KMS-11 (cell line): ENCODE data around the gene MARCHF10.
"Not testable (repeated sequence)": the region's sequence is repeated elsewhere in the genome, so short reads cannot be mapped to it uniquely, and the experiment has no call there.

ENCODE experiments used
- H2AFZ ChIP-seq: fragments of 200-600 bp; sonication (generic); 2 replicates; pipeline ENCODE4 v1.6.1; 2016; ENCODE audit warnings: antibody characterized with exemption, mixed run types, low read depth
- H3K27ac ChIP-seq: fragments of 200-600 bp; sonication (generic); 2 replicates; pipeline ENCODE4 v1.6.1; 2016; ENCODE audit warnings: mild to moderate bottlenecking, mixed run types
- H3K27me3 ChIP-seq: fragments of 200-600 bp; sonication (generic); 2 replicates; pipeline ENCODE4 v1.6.1; 2017; ENCODE audit warnings: mild to moderate bottlenecking, low read depth, mixed run types, moderate library complexity; ENCODE audit not compliant: insufficient read depth
- H3K36me3 ChIP-seq: fragments of 200-600 bp; sonication (generic); 2 replicates; pipeline ENCODE4 v1.6.1; 2017; ENCODE audit warnings: mild to moderate bottlenecking, mixed run types; ENCODE audit not compliant: insufficient read depth
- H3K4me1 ChIP-seq: fragments of 200-600 bp; sonication (generic); 2 replicates; pipeline ENCODE4 v1.6.1; 2016; ENCODE audit warnings: mild to moderate bottlenecking, low read depth, mixed run types; ENCODE audit not compliant: poor library complexity, severe bottlenecking
- H3K4me2 ChIP-seq: fragments of 200-600 bp; sonication (generic); 2 replicates; pipeline ENCODE4 v1.7.0; 2016; ENCODE audit warnings: mild to moderate bottlenecking, mixed run types
- H3K4me3 ChIP-seq: fragments of 200-600 bp; sonication (generic); IDR thresholded peaks from 2 replicates; pipeline ENCODE4 v1.6.1; 2017; ENCODE audit warnings: low read depth, low read length, mixed read lengths; ENCODE audit not compliant: insufficient read depth
- H3K79me2 ChIP-seq: fragments of 200-600 bp; sonication (generic); 2 replicates; pipeline ENCODE4 v1.6.1; 2016; ENCODE audit warnings: low read depth, mixed run types; ENCODE audit not compliant: insufficient read depth
- H3K9ac ChIP-seq: fragments of 200-600 bp; sonication (generic); 2 replicates; pipeline ENCODE4 v1.6.1; 2016; ENCODE audit warnings: mild to moderate bottlenecking, mixed run types
- H4K20me1 ChIP-seq: fragments of 200-600 bp; sonication (generic); 2 replicates; pipeline ENCODE4 v1.6.1; 2016; ENCODE audit warnings: mild to moderate bottlenecking, mixed run types; ENCODE audit not compliant: insufficient read depth
- TF ChIP-seq, protein P1 (sequence below): fragments of 200-600 bp; sonication (generic); conservative IDR thresholded peaks from 2 replicates; pipeline ENCODE4 v1.6.1; 2017; ENCODE audit warnings: low read depth, mild to moderate bottlenecking, antibody characterized with exemption, low read length, moderate library complexity, mixed read lengths

Gene MARCHF10

DNA sequence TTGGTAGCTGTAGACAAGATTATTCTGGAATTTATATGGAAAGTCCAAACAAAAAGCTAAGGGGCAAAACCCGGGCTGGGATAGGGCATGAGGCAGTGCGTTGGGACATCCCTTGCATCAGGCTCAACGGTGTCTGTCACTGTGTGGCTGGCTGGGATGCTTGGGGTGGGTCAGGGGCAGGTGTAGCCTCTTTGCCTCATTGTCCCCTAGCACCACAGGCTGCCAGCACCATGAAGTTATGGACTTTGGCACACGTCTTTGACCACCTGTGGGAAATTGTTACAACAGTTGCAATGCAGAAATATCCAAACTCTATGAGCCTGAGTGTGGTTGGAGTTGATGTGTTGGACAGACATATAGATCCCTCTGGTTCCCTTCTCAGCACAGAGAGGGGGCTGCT is 32.8 kb upstream of the MARCHF10 start:
- Histone ChIP-seq H3K27me3 (no peaks in the 10 kb centered on the region), H3K4me2 (no peak overlapping the region), H3K9ac (no peak overlapping the region), H2AFZ (no peak overlapping the region), H3K36me3 (no peaks in the 10 kb centered on the region), H4K20me1 (no peaks in the 10 kb centered on the region), H3K79me2 (no peaks in the 10 kb centered on the region), H3K27ac (no peak overlapping the region), H3K4me1 (no peaks in the 10 kb centered on the region), H3K4me3 (no peak overlapping the region)
- TF ChIP-seq, protein P1, sequence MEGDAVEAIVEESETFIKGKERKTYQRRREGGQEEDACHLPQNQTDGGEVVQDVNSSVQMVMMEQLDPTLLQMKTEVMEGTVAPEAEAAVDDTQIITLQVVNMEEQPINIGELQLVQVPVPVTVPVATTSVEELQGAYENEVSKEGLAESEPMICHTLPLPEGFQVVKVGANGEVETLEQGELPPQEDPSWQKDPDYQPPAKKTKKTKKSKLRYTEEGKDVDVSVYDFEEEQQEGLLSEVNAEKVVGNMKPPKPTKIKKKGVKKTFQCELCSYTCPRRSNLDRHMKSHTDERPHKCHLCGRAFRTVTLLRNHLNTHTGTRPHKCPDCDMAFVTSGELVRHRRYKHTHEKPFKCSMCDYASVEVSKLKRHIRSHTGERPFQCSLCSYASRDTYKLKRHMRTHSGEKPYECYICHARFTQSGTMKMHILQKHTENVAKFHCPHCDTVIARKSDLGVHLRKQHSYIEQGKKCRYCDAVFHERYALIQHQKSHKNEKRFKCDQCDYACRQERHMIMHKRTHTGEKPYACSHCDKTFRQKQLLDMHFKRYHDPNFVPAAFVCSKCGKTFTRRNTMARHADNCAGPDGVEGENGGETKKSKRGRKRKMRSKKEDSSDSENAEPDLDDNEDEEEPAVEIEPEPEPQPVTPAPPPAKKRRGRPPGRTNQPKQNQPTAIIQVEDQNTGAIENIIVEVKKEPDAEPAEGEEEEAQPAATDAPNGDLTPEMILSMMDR, result no peak

DNA sequence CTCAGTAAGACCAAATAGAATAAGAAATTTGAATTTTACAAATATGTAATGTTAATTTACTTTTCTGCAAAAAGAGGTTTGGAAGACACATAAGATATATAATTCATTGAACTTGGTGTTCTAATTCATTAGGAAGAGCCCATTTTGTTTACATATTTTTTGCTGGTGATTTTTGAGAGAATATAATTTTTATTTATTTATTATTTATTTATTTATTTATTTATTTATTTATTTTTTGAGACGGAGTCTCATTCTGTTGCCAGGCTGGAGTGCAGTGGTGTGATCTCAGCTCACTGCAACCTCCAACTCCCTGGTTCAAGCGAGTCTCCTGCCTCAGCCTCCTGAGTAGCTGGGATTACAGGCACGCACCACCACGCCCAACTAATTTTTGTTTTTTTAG is 25.7 kb upstream of the MARCHF10 start:
- H3K4me3 ChIP-seq, H3K27ac ChIP-seq, H4K20me1 ChIP-seq: not testable (repeated sequence)

DNA sequence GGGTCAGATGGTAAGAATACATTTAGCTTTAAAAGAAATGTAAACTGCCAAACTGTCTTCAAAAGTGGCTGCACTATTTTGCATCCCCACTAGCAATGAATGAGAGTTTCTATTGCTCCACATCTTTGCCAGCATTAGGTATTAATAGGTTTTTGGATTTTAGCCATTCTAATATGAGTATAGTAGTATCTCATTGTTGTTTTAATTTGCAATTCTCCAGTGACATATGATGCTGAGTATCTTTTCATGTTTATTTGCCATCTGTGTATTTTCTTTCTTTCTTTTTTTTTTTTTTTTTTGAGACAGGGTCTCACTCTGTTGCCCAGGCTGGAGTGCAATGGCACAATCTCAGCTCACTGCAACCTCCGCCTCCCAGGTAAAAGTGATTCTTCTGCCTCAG is 24.3 kb upstream of the MARCHF10 start:
- Histone ChIP-seq H2AFZ (no peak overlapping the region), H3K4me1 (no peaks in the 10 kb centered on the region), H3K4me3 (no peak overlapping the region), H3K27me3 (no peaks in the 10 kb centered on the region), H3K4me2 (no peak overlapping the region), H3K36me3 (no peaks in the 10 kb centered on the region), H3K9ac (no peak overlapping the region), H3K79me2 (no peaks in the 10 kb centered on the region), H4K20me1 (no peaks in the 10 kb centered on the region), H3K27ac (no peak overlapping the region)
- TF ChIP-seq, protein P1, result no peak

More for the DNA sequence above, 25.7 kb upstream of the MARCHF10 start:
- not testable (repeated sequence) for H3K4me2 ChIP-seq, H3K36me3 ChIP-seq, H3K9ac ChIP-seq, H3K27me3 ChIP-seq, H3K4me1 ChIP-seq, H2AFZ ChIP-seq, H3K79me2 ChIP-seq

DNA sequence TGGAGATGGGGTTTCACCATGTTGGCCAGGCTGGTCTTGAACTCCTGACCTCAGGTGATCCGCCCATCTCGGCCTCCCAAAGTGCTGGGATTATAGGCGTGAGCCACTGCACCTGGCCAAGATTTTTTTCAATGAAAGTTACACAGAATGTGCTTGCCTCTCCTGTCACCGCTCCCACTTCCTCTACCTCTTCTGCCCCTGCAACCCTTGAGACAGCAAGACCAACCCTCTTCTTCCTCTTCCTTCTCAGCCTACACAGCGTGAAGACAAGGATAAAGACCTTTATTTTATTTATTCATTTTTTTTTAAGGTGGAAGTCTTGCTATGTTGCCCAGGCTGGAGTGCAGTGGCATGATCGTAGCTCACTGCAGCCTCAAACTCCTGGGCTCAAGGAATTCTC is 23.0 kb upstream of the MARCHF10 start:
- not testable (repeated sequence) for H4K20me1 ChIP-seq, H3K27me3 ChIP-seq, H3K79me2 ChIP-seq, H3K4me3 ChIP-seq, H3K4me1 ChIP-seq, H3K36me3 ChIP-seq, H3K4me2 ChIP-seq, H3K27ac ChIP-seq, H3K9ac ChIP-seq, H2AFZ ChIP-seq

DNA sequence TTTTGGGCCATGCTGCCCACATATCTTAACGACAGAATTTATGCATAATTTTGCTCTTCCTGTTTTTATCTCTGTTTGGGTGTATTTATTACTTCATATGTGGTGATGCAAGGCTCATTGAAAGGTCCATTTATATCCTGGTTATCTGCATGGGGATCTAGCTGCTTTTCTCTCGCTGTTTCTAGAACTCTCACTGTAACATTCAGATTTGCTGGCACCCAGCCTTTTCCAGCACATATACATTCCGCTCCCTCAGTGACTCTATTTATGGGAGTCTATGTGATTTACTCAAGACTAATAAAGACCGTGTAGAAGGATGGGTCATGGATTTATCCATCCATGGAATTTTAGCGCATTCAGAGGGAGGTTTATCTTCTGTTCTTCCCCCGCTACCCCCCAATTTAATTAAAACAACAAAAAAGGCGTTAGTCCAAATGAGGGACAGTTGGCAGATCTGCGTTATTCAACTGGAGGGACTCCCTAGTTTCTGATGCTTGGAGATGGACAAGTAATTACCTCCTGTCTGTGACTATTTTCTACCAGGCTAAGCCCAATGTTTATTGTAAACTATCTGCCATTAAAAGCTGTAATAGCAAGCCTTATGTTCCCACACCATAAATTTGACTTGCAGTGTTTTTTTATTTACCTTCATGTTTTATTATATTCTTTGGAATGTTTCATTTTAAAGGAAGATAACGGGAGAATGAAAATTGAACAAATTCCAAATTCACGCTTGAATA is 19.8 kb upstream of the MARCHF10 start:
- TF ChIP-seq, protein P1, result no peak
- no peak overlapping the region for H3K9ac ChIP-seq
- H3K36me3 ChIP-seq, result no peaks in the 10 kb centered on the region
- H3K4me3 ChIP-seq, result no peak overlapping the region
- H2AFZ ChIP-seq, result no peak overlapping the region
- H3K27me3 ChIP-seq, result no peaks in the 10 kb centered on the region
- H3K4me1 ChIP-seq, result no peaks in the 10 kb centered on the region
- H3K79me2 ChIP-seq, result no peaks in the 10 kb centered on the region
- H4K20me1 ChIP-seq, result no peaks in the 10 kb centered on the region
- H3K27ac ChIP-seq, result no peak overlapping the region
- H3K4me2 ChIP-seq, result no peak overlapping the region
